ENCODE data around the gene PARVG. TPM values are rescaled to one million over a fixed set of nuclear protein-coding genes. Genes with fewer than 3 reads are reported as not detected.

Gene PARVG
- total RNA-seq, 2 donors from 2014 or later: 74.9 to 81.5 TPM

- Mint-ChIP-seq H3K4me1 (ENCODE audit: low read depth) (peaks cover 32% of the 10 kb centered on the region), H3K36me3 (ENCODE audit: insufficient read depth in 2 of 2) (peaks cover 2% of the 10 kb centered on the region in 2 donors), H3K27ac (no peak overlapping the region), H3K27me3 (ENCODE audit: low read depth) (no peaks in the 10 kb centered on the region), H3K4me3 (no peak overlapping the region), H3K9me3 (no peaks in the 10 kb centered on the region)
- no peak for ATAC-seq (replicated peaks in 1 of 2)
- no peak for DNase-seq
Measured at GRCh38 chr22:44186737-44187136, 6.0 kb downstream of the PARVG start.

DNA sequence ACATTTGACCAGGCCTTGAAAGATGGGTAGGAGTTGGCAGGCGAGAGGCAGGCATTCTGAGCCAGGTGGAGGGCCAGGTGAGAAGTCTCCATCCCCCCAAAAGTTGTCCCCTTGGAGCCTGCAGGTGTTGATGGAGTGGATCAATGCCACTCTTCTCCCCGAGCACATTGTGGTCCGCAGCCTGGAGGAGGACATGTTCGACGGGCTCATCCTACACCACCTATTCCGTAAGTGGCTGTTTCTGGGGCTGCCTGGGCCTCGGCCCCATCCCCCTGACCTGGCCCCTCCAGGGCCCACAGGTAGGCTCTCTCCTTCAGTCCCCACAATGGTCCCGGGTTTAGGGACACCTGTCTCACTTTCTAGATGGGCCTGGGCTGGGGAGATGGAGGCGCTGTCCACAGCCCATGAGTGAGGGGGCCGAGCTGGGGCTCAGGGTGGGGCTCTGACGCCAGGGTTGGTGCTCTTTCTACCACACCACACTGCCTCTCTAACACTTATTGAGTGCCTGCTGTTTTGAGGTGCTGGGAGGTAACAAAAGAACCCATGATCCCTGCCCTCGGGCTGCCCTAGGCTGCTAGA lies 7.0 kb downstream of the PARVG start:
- DNase-seq: no peak
- no peak overlapping the region for H3K4me3 Mint-ChIP-seq
- H3K27me3 Mint-ChIP-seq (ENCODE audit: low read depth): no peaks in the 10 kb centered on the region
- H3K9me3 Mint-ChIP-seq: no peaks in the 10 kb centered on the region
- no peak for ATAC-seq (replicated peaks in 1 of 2)
- H3K27ac Mint-ChIP-seq: no peak overlapping the region
- H3K4me1 Mint-ChIP-seq (ENCODE audit: low read depth): peaks cover 36% of the 10 kb centered on the region
- peaks cover 0 to 2% of the 10 kb centered on the region in 2 donors for H3K36me3 Mint-ChIP-seq (ENCODE audit: insufficient read depth in 2 of 2)

- no peaks in the 10 kb centered on the region for H3K9me3 Mint-ChIP-seq
- ATAC-seq (replicated peaks in 1 of 2): no peak
- no peak overlapping the region for H3K27ac Mint-ChIP-seq
Measured at GRCh38 chr22:44188316-44188715, 7.6 kb downstream of the PARVG start.

DNA sequence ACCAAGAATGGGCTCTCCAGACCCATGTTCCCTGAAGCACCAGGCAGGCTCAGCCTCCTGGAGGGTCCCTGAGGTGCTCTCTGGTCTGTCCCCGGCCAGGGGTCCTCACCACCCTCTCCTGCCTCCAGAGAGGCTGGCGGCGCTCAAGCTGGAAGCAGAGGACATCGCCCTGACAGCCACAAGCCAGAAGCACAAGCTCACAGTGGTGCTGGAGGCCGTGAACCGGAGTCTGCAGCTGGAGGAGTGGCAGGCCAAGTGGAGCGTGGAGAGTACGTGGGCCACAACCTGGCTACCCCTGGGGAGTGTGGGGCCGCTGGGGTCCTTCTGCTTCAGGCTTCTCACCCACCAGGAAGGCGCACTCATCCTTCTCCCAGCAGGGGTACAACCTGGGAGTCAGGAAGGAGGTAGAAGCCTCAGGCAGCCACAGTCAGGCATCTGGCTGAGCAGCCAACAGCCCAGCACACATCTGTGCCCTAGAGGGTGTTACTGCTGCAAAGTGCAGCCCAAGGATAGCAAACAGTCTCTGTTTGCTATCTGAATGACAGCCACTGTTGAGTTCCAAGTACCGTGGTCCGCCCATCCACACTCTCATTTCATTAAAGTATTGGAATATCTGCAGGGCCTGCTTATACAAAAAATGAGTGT lies 8.4 kb downstream of the PARVG start:
- ATAC-seq (replicated peaks in 1 of 2) (no peak), DNase-seq (no peak)
- peaks cover 3 to 9% of the 10 kb centered on the region in 2 donors for H3K36me3 Mint-ChIP-seq (ENCODE audit: insufficient read depth in 2 of 2)
- H3K4me1 Mint-ChIP-seq (ENCODE audit: low read depth): peaks cover 39% of the 10 kb centered on the region
- H3K27ac Mint-ChIP-seq: no peak overlapping the region
- H3K27me3 Mint-ChIP-seq (ENCODE audit: low read depth): no peaks in the 10 kb centered on the region
- H3K4me3 Mint-ChIP-seq: no peak overlapping the region
- H3K9me3 Mint-ChIP-seq: no peaks in the 10 kb centered on the region

More at GRCh38 chr22:44188316-44188715, 7.6 kb downstream of the PARVG start:
- H3K4me1 Mint-ChIP-seq (ENCODE audit: low read depth): peaks cover 36% of the 10 kb centered on the region
- H3K36me3 Mint-ChIP-seq (ENCODE audit: insufficient read depth in 2 of 2): peaks cover 0 to 5% of the 10 kb centered on the region in 2 donors
- DNase-seq: no peak
- no peaks in the 10 kb centered on the region for H3K27me3 Mint-ChIP-seq (ENCODE audit: low read depth)
- no peak overlapping the region for H3K4me3 Mint-ChIP-seq

- H3K9me3 Mint-ChIP-seq: no peaks in the 10 kb centered on the region
- peaks cover 48% of the 10 kb centered on the region for H3K4me1 Mint-ChIP-seq (ENCODE audit: low read depth)
- no peak overlapping the region for H3K4me3 Mint-ChIP-seq
- peaks cover 9 to 18% of the 10 kb centered on the region in 2 donors for H3K36me3 Mint-ChIP-seq (ENCODE audit: insufficient read depth in 2 of 2)
- DNase-seq: no peak
- no peak overlapping the region for H3K27ac Mint-ChIP-seq
- peak in 1 of 2 donors; percentile 1 for ATAC-seq (replicated peaks in 1 of 2)
- no peaks in the 10 kb centered on the region for H3K27me3 Mint-ChIP-seq (ENCODE audit: low read depth)
Measured at GRCh38 chr22:44190381-44190976, 9.8 kb downstream of the PARVG start.

DNA sequence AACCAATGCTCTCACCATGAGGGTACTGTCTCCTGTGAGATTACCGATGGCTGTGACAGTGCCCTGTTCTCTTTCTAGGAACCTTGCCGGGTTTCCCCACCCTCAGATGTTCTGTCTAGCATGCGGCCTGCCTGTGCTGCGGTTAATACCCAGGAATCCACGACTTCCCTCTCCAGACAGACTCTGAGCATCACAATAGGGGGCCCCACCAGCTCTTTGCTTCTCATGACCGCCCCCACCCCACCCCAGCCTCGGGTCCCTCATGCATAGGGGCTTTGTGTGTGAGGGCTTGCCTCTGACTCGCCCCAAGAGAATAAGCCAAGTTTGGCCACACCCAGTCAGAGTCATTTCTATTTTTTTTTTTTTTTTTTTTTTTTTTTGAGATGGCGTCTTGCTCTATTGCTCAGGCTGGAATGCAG lies 10.3 kb downstream of the PARVG start:
- H3K4me1 Mint-ChIP-seq (ENCODE audit: low read depth): peaks cover 48% of the 10 kb centered on the region

GRCh38 chr22:44192098-44192815 lies 11.5 kb downstream of the PARVG start:
- H3K4me3 Mint-ChIP-seq: peak overlapping the region; percentile 66
- peak in 1 of 2 donors; percentile 13 for ATAC-seq (replicated peaks in 1 of 2)
- peak; percentile 52 to 74 for DNase-seq
- no peaks in the 10 kb centered on the region for H3K9me3 Mint-ChIP-seq
- peaks cover 48% of the 10 kb centered on the region for H3K4me1 Mint-ChIP-seq (ENCODE audit: low read depth)
- no peaks in the 10 kb centered on the region for H3K27me3 Mint-ChIP-seq (ENCODE audit: low read depth)
- peaks cover 9 to 18% of the 10 kb centered on the region in 2 donors for H3K36me3 Mint-ChIP-seq (ENCODE audit: insufficient read depth in 2 of 2)
- no peak overlapping the region for H3K27ac Mint-ChIP-seq

More for the DNA sequence above, 10.3 kb downstream of the PARVG start:
- Mint-ChIP-seq H3K4me3 (peak overlapping the region; percentile 39 to 59), H3K36me3 (ENCODE audit: insufficient read depth in 2 of 2) (peaks cover 9 to 18% of the 10 kb centered on the region in 2 donors), H3K9me3 (no peaks in the 10 kb centered on the region), H3K27ac (no peak overlapping the region), H3K27me3 (ENCODE audit: low read depth) (no peaks in the 10 kb centered on the region)
- ATAC-seq (replicated peaks in 1 of 2) (peak; percentile 85 to 86), DNase-seq (peak; percentile 60 to 72)

GRCh38 chr22:44192816-44193534 lies 12.2 kb downstream of the PARVG start:
- peak overlapping the region; percentile 66 for H3K4me3 Mint-ChIP-seq
- no peaks in the 10 kb centered on the region for H3K27me3 Mint-ChIP-seq (ENCODE audit: low read depth)
- no peaks in the 10 kb centered on the region for H3K9me3 Mint-ChIP-seq
- peaks cover 48% of the 10 kb centered on the region for H3K4me1 Mint-ChIP-seq (ENCODE audit: low read depth)
- H3K36me3 Mint-ChIP-seq (ENCODE audit: insufficient read depth in 2 of 2): peaks cover 9 to 18% of the 10 kb centered on the region in 2 donors
- no peak for DNase-seq
- H3K27ac Mint-ChIP-seq: peak overlapping the region; percentile 1
- ATAC-seq (replicated peaks in 1 of 2): peak in 1 of 2 donors; percentile 18

- Mint-ChIP-seq H3K27me3 (ENCODE audit: low read depth) (no peaks in the 10 kb centered on the region), H3K4me1 (ENCODE audit: low read depth) (peaks cover 48% of the 10 kb centered on the region), H3K27ac (no peak overlapping the region), H3K9me3 (no peaks in the 10 kb centered on the region), H3K36me3 (ENCODE audit: insufficient read depth in 2 of 2) (peaks cover 9 to 18% of the 10 kb centered on the region in 2 donors), H3K4me3 (peak overlapping the region in 1 of 2 donors; percentile 66)
- ATAC-seq (replicated peaks in 1 of 2) (peak; percentile 43 to 53), DNase-seq (peak; percentile 44 to 58)
Measured at GRCh38 chr22:44193535-44193891, 12.8 kb downstream of the PARVG start.

DNA sequence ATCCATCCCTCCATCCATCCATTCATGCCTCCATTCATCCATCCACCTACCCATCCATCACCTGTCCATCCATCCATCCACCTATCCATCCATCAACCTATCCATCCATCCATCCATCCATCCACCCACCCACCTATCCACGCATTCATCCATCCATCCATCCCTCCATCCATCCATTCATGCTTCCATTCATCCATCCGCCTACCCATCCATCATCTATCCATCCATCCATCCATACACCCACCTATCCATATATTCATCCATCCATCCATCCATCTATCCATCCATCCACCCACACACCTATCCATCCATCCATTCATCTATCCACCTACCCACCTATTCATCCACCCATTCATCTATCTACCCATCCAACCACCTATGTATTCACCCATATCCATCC lies 13.8 kb downstream of the PARVG start:
- no peaks in the 10 kb centered on the region for H3K9me3 Mint-ChIP-seq
- DNase-seq: no peak
- no peak overlapping the region for H3K27ac Mint-ChIP-seq
- peaks cover 13 to 23% of the 10 kb centered on the region in 2 donors for H3K36me3 Mint-ChIP-seq (ENCODE audit: insufficient read depth in 2 of 2)
- H3K4me3 Mint-ChIP-seq: no peak overlapping the region
- ATAC-seq (replicated peaks in 1 of 2): no peak
- peaks cover 48% of the 10 kb centered on the region for H3K4me1 Mint-ChIP-seq (ENCODE audit: low read depth)
- H3K27me3 Mint-ChIP-seq (ENCODE audit: low read depth): no peaks in the 10 kb centered on the region

DNA sequence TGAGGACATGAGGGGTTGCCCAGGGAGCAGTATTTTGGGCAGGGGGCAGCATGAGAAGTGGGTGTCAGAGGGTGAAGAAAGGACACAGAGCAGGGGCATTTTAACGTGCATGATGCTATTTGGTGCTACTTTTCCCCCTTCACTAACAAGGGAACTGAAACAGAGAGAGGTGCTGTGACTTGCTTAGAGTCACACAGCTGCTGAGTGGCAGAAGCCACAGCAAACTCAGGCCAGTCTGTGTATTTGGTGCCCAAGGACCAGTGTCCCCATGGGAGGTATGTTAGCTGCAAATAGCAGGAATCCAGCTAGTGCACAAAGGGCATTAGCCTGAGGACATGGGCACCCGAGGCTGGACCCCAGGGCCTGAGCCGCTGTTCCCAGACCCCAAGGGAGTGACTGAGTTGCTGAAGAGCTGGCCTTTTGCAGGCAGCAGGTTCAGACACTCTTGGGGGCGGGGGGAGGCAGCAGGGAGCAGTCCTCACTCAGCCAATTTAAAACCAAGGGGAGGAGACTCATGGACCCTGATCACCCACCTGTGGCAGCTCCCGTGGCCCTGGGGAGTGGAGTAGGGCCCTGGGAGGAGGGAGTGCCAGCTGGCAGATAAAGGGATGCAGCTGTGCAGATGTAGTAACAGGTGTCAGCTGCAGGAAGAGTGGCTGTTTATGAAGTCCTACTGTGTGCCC lies 14.6 kb downstream of the PARVG start:
- Mint-ChIP-seq H3K36me3 (ENCODE audit: insufficient read depth in 2 of 2) (peaks cover 13 to 23% of the 10 kb centered on the region in 2 donors), H3K27me3 (ENCODE audit: low read depth) (no peaks in the 10 kb centered on the region), H3K4me3 (no peak overlapping the region), H3K9me3 (no peaks in the 10 kb centered on the region), H3K4me1 (ENCODE audit: low read depth) (peaks cover 47% of the 10 kb centered on the region), H3K27ac (no peak overlapping the region)
- DNase-seq (no peak), ATAC-seq (replicated peaks in 1 of 2) (no peak)

DNA sequence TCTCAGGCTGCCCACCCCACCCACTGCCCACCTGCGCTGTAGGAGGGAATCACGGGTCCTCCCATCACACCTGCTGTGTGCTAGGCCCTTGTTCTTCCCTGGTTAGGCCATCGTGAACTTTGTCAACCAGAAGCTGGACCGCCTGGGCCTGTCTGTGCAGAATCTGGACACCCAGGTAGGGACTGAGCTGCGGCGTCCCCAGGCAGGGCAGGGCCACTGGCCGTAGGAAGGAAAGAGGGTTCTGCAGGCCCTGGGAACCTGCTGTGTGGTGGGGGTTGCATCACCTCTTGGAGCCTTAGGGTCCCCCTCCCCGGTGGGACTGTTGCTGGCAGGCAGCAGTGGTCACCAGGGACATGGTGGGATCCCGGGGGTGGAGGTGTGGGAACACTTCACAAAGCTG lies 15.5 kb downstream of the PARVG start:
- DNase-seq: no peak
- H3K4me3 Mint-ChIP-seq: no peak overlapping the region
- H3K27ac Mint-ChIP-seq: no peak overlapping the region
- H3K9me3 Mint-ChIP-seq: no peaks in the 10 kb centered on the region
- H3K4me1 Mint-ChIP-seq (ENCODE audit: low read depth): peaks cover 38% of the 10 kb centered on the region
- no peaks in the 10 kb centered on the region for H3K27me3 Mint-ChIP-seq (ENCODE audit: low read depth)
- peaks cover 13 to 25% of the 10 kb centered on the region in 2 donors for H3K36me3 Mint-ChIP-seq (ENCODE audit: insufficient read depth in 2 of 2)
- ATAC-seq (replicated peaks in 1 of 2): no peak

Measured in activated T-cell treated with anti-CD3 and anti-CD28 coated beads, Interleukin-2, amount 50 U/mL, for 72 hours (primary cell).